Measurements from ENCODE around the gene RAB17. TPM values are rescaled to one million over a fixed set of nuclear protein-coding genes. Genes with fewer than 3 reads are reported as not detected.

Gene RAB17
- total and polyA plus RNA-seq, 5 donors: 0.74 to 2.8 (median 2.1) TPM

DNA sequence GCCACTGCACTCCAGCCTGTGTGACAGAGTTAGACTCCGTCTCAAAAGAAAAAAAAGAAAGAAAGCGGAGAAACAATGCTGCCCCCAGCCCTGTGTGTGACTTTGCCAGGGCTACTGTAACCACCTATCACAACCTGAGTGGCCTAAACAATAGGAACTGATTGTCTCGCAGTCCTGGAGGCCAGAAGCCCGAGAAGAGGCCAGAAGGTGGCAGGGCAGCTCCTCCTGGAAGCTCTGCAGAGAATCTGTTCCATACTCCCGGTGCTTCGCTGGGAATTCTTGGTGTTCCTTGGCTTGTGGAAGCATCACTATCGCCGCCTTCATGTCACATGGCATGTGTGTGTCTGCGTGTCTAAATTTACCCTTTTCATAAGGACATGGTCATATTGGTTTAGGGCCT is 14.4 kb upstream of the RAB17 start:
- no peak for ATAC-seq
- peaks cover 10% of the 10 kb centered on the region for H3K4me1 ChIP-seq (ENCODE audit: control insufficient read depth, insufficient read depth, low read length)

GRCh38 chr2:237604391-237604790 is 13.9 kb upstream of the RAB17 start:
- no peak for DNase-seq
- Histone ChIP-seq H3K27ac (ENCODE audit: low read length) (no peak overlapping the region), H3K4me1 (ENCODE audit: control insufficient read depth, insufficient read depth, low read length) (peaks cover 12% of the 10 kb centered on the region), H3K9me3 (ENCODE audit: control insufficient read depth, low read length) (no peaks in the 10 kb centered on the region), H3K4me3 (ENCODE audit: low read length) (no peak overlapping the region), H3K27me3 (ENCODE audit: control insufficient read depth, insufficient read depth) (no peaks in the 10 kb centered on the region)
- ATAC-seq: no peak
- intact Hi-C loops (cut with DNase I): loop anchor here in 1 of 4 donors (5.0 kb wide), 1 partner anchor 143 kb away; no protein-coding TSS in a partner anchor
- 85% methylated on average over 11 of the region's 11 CpGs for WGBS

More for the DNA sequence above, 14.4 kb upstream of the RAB17 start:
- 93% methylated on average over 9 of the region's 9 CpGs for WGBS
- no peak overlapping the region for H3K4me3 ChIP-seq (ENCODE audit: low read length)
- H3K27ac ChIP-seq (ENCODE audit: low read length): no peak overlapping the region
- intact Hi-C loops (cut with DNase I): loop anchor here in 1 of 4 donors (5.0 kb wide), 1 partner anchor 142 kb away; no protein-coding TSS in a partner anchor
- H3K9me3 ChIP-seq (ENCODE audit: control insufficient read depth, low read length): no peaks in the 10 kb centered on the region
- peak in 1 of 3 donors; percentile 35 for DNase-seq
- no peaks in the 10 kb centered on the region for H3K27me3 ChIP-seq (ENCODE audit: control insufficient read depth, insufficient read depth)

DNA sequence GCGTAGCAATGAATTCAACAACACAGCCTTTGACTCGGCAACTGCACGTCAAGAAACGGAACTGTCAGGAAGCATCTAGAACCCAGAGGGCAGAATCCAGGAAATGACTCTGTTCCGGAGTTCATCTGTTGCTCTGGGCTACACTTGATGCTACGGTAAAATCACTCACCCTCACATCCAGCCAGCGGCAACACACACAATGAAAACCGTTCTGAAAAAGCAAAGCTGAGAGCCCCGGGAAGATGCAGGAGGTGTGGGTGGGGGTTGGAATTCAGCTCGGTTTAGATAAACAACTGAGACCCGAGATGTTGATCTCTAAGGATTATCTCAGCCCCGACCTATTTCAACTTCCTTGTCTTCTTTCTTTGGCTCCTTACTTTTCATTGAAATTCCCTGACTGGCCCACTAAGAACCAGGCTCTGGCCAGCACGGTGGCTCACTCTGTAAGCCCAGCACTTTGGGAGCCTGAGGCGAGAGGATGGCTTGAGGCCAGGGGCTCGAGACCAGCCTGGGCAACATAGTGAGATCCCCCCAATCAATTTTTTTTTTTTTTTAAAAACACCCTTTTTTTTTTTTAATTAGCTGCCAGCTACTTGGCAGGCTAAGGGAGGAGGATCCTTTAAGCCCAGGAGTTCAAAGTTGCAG is 13.3 kb upstream of the RAB17 start:
- DNase-seq (peak in 1 of 3 donors; percentile 57), ATAC-seq (peak; percentile 56 to 84)
- no peak overlapping the region for H3K27ac ChIP-seq (ENCODE audit: low read length)

DNA sequence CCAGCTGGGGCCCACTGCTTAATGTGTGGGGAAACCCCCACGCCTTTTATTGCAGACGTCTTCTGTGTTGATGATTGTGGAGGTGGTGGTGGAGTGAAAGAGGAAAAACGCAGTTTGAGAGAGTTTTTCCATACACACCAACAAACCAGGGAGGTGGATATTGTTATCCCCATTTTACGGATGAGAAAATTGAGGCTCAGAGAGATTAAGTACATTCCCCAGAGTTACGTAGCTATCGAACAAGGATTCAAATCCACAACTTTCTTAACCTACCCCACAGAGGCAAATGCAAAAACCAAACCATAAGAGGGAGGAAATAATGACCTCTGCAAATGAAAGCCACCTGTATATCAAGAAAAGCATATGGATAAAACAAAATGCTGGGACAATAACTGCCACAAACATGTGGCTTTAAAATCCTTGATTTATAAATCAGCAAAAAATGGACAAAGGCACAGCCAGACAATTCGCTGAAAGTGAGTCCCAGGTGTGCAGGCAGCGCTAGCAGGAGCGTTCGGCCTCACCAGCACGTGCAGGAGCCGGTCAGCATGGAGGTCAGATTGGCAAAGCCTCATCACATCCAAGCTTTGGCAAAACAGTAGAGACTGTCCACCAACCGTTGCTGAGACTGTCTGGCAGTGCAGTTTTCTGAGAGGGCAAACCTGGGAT is 12.6 kb upstream of the RAB17 start:
- H3K9me3 ChIP-seq (ENCODE audit: control insufficient read depth, low read length): no peaks in the 10 kb centered on the region
- WGBS: 80% methylated on average over 13 of the region's 13 CpGs
- H3K4me1 ChIP-seq (ENCODE audit: control insufficient read depth, insufficient read depth, low read length): peaks cover 12% of the 10 kb centered on the region
- H3K4me3 ChIP-seq (ENCODE audit: low read length): no peak overlapping the region
- no peaks in the 10 kb centered on the region for H3K27me3 ChIP-seq (ENCODE audit: control insufficient read depth, insufficient read depth)
- no peak overlapping the region for H3K27ac ChIP-seq (ENCODE audit: low read length)
- DNase-seq: no peak
- intact Hi-C loops (cut with DNase I): loop anchor here in 1 of 4 donors (5.0 kb wide), 1 partner anchor 144 kb away; no protein-coding TSS in a partner anchor
- ATAC-seq: no peak

More for the DNA sequence above, 13.3 kb upstream of the RAB17 start:
- Histone ChIP-seq H3K4me3 (ENCODE audit: low read length) (no peak overlapping the region), H3K4me1 (ENCODE audit: control insufficient read depth, insufficient read depth, low read length) (peaks cover 12% of the 10 kb centered on the region), H3K9me3 (ENCODE audit: control insufficient read depth, low read length) (no peaks in the 10 kb centered on the region), H3K27me3 (ENCODE audit: control insufficient read depth, insufficient read depth) (no peaks in the 10 kb centered on the region)
- 36% methylated on average over 15 of the region's 15 CpGs for WGBS
- intact Hi-C loops (cut with DNase I): loop anchor here in 1 of 4 donors (5.0 kb wide), 1 partner anchor 143 kb away; no protein-coding TSS in a partner anchor

DNA sequence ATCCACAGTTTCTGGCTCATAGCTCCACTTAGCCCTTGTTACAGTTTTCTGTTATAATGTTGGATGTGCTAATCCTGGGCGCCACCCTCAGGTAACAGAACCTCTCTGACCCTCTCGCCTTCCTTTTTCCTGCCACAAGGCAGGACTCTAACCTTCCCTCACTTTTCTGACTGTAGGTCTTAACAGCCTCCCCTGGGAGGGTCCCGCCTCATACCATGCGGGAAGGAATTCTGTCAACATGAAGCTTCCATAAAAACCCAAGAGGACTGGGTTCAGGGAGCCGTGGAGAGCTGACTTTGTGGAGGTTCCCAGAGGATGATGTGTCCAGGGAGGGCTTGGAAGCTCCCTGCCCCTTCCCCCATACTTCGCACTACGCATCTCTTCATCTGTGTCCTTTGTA is 11.9 kb upstream of the RAB17 start:
- Histone ChIP-seq H3K4me3 (ENCODE audit: low read length) (no peak overlapping the region), H3K9me3 (ENCODE audit: control insufficient read depth, low read length) (no peaks in the 10 kb centered on the region), H3K27me3 (ENCODE audit: control insufficient read depth, insufficient read depth) (no peaks in the 10 kb centered on the region), H3K4me1 (ENCODE audit: control insufficient read depth, insufficient read depth, low read length) (peaks cover 12% of the 10 kb centered on the region), H3K27ac (ENCODE audit: low read length) (no peak overlapping the region)
- WGBS: 93% methylated on average over 7 of the region's 7 CpGs
- intact Hi-C loops (cut with DNase I): loop anchor here in 1 of 4 donors (5.0 kb wide), 1 partner anchor 145 kb away; no protein-coding TSS in a partner anchor
- ATAC-seq (no peak), DNase-seq (no peak)

DNA sequence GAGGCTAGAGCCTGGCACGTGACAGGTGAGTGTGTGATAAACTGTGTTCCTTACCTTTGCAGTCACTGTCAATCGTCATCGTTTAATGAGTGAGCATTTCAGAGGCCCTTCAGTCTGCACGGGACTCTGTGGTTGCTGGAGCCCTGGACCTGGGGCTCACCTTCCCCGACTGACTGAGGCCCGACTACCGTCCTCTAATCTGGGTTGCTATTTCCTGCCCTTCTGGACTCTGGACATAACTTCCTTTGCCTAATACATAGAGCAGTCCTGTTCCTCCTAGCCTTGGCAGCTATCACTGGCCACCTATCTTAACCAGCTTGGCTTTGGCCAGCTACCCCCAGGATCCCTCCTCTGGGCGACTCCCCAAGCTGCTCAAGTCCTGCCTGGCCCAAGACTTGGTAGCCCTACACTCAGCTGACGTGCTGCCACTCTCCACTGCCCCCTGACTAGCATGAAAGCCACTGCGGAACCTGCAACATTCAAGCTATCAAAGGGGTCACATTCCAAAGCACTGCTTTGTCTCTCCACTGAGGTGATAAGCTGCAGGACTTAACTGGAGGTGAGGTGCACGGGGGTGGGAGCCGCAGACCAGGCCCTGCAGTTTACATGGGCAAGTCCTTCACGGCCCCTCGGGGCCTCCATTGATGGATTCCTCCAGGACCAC is 11.1 kb upstream of the RAB17 start:
- peaks cover 12% of the 10 kb centered on the region for H3K4me1 ChIP-seq (ENCODE audit: control insufficient read depth, insufficient read depth, low read length)
- peak in 1 of 3 donors; percentile 35 for DNase-seq
- H3K27ac ChIP-seq (ENCODE audit: low read length): no peak overlapping the region
- H3K9me3 ChIP-seq (ENCODE audit: control insufficient read depth, low read length): no peaks in the 10 kb centered on the region
- no peaks in the 10 kb centered on the region for H3K27me3 ChIP-seq (ENCODE audit: control insufficient read depth, insufficient read depth)
- intact Hi-C loops (cut with DNase I): loop anchor here in 1 of 4 donors (5.0 kb wide), 1 partner anchor 146 kb away; no protein-coding TSS in a partner anchor
- 73% methylated on average over 14 of the region's 14 CpGs for WGBS
- H3K4me3 ChIP-seq (ENCODE audit: low read length): no peak overlapping the region
- peak; percentile 5 to 17 for ATAC-seq

DNA sequence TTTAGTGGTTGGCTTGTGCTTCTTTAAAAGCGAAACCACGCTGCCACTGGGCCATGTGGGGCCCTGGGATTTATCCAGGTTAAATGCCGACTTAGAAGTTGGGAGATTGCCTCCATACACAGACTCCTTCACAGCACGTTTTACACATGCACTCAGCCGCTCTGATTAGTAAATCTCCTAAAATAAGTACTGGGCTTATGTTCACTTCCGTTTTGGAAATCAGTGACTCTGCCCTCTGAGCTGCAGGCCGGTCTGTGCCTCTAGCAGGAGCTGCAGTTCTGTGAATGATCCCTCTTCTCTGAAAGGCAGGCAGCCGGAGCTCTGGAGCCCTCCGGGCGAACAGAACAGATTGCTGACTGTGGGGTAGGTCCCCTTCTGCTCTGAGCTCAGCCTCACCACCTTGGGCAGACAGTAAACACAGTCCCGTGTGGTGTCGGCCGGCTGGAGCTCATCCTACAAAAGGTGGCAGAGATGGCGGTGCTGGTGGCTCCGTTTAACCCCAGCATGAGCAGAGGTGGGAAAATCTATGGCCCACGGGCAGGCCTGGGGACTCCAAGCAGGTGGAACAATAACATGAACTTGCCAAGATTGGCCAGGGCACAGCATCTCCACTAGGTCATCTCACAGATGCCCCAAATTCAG is 9.8 kb upstream of the RAB17 start:
- DNase-seq (peak; percentile 59 to 84 (median 74)), ATAC-seq (peak; percentile 72 to 76)
- Histone ChIP-seq H3K27me3 (ENCODE audit: control insufficient read depth, insufficient read depth) (no peaks in the 10 kb centered on the region), H3K27ac (ENCODE audit: low read length) (peak overlapping the region; percentile 68), H3K4me1 (ENCODE audit: control insufficient read depth, insufficient read depth, low read length) (peaks cover 12% of the 10 kb centered on the region), H3K9me3 (ENCODE audit: control insufficient read depth, low read length) (no peaks in the 10 kb centered on the region), H3K4me3 (ENCODE audit: low read length) (peak overlapping the region; percentile 8)
- WGBS: 24% methylated on average over 16 of the region's 16 CpGs
- intact Hi-C loops (cut with DNase I): loop anchor here in 1 of 4 donors (5.0 kb wide), 1 partner anchor 147 kb away; no protein-coding TSS in a partner anchor

DNA sequence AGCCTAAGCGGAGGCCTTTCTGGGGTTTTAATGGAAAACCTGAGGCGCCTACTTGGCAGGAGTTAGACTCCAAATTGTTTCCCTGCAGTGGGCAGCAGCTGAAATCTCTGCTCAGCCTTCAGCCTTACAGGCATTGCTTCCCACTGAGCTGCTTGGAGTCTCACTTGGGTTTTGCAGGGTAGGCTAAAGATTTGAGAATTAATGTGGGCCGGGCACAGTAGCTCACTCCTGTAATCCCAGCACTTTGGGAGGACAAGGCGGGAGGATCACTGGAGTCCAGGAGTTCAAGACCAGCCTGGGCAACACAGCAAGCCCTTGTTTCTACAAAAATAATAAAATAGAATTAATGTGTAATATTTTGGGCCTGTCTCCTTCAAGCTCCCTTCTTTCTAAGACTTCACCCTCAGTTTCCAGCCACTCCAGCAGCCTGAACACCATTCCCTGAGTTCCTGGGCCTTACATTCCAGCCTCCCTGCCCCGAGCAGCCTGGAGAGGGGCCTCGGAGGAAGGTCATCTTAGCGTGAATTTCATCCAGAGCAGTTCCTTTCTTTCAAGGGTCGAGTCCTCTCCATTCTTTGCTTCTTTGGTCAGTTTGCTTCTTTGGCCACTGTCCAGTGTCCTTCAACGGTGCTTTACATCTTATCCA is 9.1 kb upstream of the RAB17 start:
- H3K4me3 ChIP-seq (ENCODE audit: low read length): peak overlapping the region; percentile 8
- no peak for ATAC-seq
- DNase-seq: no peak
- no peaks in the 10 kb centered on the region for H3K9me3 ChIP-seq (ENCODE audit: control insufficient read depth, low read length)
- 70% methylated on average over 9 of the region's 9 CpGs for WGBS
- H3K27ac ChIP-seq (ENCODE audit: low read length): peak overlapping the region; percentile 16
- no peaks in the 10 kb centered on the region for H3K27me3 ChIP-seq (ENCODE audit: control insufficient read depth, insufficient read depth)
- intact Hi-C loops (cut with DNase I): loop anchor here in 1 of 4 donors (5.0 kb wide), 1 partner anchor 148 kb away; no protein-coding TSS in a partner anchor
- H3K4me1 ChIP-seq (ENCODE audit: control insufficient read depth, insufficient read depth, low read length): peaks cover 12% of the 10 kb centered on the region

DNA sequence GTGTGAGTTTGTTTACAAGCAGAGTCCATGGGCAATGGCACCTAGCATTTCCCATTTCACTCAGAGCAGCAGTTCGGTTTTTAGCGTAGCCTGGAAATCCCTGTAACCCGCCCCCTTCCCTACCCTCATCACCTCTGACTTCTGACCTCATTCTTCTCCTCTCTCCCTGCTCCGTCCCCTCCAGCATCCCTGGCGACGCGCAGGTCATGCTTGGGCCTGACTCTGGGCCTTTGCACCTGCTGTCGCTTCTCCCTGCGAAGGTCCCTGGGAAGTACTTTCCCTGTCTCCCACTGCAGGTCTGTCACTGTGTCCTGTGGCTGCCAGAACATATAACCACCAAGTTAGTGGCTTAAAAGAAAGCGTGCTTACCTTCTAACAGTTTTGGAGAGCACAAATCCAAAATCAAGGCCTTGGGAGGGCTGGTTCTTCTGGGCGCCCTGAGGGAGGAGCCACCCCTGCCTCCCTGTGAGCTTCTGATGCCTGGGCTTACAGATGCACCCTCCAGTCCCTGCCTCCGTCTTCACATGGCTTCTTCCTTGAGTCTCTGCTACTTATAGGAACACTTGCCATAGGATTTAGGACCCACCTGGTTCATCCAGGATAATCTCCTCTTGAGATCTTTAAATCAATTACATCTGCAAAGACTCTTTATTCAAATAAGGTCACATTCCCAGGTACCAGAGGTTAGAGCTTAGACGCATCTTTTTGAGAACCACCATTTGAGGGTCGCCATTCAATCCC is 8.1 kb upstream of the RAB17 start:
- H3K4me1 ChIP-seq (ENCODE audit: control insufficient read depth, insufficient read depth, low read length): peaks cover 13% of the 10 kb centered on the region
- 92% methylated on average over 14 of the region's 14 CpGs for WGBS
- H3K27me3 ChIP-seq (ENCODE audit: control insufficient read depth, insufficient read depth): no peaks in the 10 kb centered on the region
- no peaks in the 10 kb centered on the region for H3K9me3 ChIP-seq (ENCODE audit: control insufficient read depth, low read length)
- intact Hi-C loops (cut with DNase I): no loop called here
- ATAC-seq: no peak
- no peak overlapping the region for H3K4me3 ChIP-seq (ENCODE audit: low read length)
- no peak for DNase-seq
- H3K27ac ChIP-seq (ENCODE audit: low read length): no peak overlapping the region

Data from right cardiac atrium (tissue), 5 donors.